IPS-NIHi11 (cell line): ENCODE results near the gene CNIH2.
"Not testable (repeated sequence)": the region's sequence is repeated elsewhere in the genome, so short reads cannot be mapped to it uniquely, and the experiment has no call there.

ENCODE experiments used
- DNase-seq: peaks from one replicate; pipeline ENCODE4 v3.0.0; 2012; ENCODE audit warnings: mixed read lengths, low spot score

The CNIH2 gene

GRCh38 chr11:66277064-66277463 is 911 bp upstream of the CNIH2 start:
- not testable (repeated sequence) for DNase-seq

DNA sequence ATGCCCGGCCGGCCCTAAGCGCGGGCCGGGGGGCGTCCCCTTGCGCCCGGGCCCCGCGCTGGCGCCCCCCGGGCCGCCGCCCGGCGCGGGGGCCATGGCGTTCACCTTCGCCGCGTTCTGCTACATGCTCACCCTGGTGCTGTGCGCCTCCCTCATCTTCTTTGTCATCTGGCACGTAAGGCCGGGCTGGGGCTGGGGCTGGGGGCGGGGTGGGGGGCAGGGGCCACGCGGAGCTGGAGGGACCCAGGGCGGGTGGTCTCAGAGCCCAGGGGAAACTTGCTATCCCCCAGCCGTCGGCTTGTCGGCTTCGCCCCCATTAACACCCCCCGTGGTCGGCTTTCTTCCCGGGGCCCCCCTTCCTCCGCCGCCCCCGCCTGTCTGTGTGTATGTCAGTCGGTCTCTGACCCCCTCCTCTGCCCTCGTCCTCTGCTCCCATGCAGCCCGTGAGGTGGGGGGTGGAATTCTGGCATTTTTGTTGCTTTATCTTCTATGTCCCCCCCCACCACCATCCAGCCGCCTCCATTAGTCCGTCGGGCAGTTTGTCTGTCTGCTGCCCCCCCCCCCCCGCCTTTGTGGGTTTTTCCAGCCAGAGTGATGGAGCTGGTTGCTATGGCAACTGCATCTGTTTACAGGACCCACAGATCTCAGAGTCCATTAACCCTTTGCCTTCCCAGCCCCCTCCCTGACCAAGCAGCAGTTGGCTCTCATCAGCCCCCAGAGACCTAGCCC is 552 bp downstream of the CNIH2 start:
- no peak for DNase-seq

GRCh38 chr11:66279092-66279734 is 1.2 kb downstream of the CNIH2 start:
- no peak for DNase-seq

DNA sequence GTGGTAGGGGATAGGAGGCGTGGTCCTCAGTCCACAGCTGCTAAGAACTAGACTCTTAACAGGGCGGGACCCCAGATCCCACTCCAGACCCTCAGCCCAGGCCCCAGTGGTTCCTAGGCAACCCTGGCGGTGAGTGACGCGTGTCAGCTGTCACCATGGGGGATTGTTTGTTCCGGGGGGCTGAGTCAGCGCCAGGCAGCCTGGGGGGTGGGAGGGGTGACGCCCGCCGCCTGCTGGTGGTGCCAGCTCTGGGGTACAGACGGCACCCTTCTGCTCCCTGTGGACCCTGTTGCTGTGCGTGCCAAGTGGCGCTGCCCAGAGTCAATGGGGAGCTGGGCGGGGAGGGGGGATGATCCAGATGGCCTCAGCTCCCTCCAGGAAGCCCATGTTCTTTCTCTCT is 2.5 kb downstream of the CNIH2 start:
- DNase-seq: no peak

DNA sequence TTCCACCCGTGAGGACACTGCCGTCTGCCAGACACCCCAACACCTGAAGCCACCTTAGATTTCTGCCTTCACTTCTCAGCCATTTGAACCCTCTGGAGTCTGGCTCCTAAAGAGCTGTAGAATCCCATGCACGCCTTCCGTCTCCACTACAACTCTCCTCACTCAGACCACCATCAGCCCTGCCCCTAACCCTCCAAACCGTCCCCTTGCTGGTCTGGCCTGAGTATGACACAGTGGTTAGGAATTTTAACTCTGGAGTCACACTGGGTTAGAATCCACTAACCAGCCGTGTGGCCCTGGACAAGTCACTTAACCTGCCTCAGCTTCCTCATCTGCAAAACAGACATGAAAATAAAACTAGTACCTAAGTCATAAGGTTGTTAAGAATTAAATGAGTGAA is 3.0 kb downstream of the CNIH2 start:
- DNase-seq: no peak

GRCh38 chr11:66281776-66282467 is 3.9 kb downstream of the CNIH2 start:
- no peak for DNase-seq

DNA sequence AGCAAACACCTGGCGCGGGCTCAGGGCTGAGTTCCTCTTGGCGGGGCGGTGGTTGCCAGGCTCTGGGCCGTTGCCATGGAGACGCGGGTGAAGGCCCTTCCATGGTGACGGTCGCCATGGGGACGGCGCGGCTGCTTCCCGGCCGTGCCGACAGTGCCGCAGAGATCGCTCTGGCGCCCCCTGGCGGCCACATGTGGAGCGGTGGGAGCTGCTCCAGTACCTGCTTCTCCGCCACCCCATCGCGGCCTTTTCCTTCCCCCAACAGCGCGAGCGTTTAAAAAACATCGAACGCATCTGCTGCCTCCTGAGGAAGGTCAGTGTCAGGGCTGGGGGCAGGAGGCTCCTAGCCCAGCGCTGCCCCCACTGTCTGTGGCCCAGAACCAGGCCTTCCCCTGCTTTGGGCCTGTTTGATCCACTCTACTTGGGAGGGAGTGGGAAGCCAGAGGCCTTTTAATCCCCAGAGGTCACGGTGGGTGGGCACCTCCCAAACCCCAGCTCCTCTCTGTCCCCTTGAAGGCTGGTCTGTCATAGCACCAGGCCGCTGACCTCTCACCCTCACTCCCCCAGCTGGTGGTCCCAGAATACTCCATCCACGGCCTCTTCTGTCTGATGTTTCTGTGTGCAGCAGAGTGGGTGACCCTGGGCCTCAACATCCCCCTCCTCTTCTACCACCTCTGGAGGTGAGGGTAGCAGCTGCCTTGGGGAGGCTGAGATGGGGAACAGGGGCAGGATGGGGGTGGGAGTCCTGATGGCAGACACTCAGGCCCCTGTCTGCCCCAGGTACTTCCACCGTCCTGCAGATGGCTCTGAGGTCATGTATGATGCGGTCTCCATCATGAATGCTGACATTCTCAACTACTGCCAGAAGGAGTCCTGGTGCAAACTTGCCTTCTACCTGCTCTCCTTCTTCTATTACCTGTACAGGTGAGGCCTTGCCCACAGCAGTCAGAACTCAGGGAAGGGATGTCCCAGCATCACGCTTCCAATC is 4.8 kb downstream of the CNIH2 start:
- peak; percentile 96 for DNase-seq

DNA sequence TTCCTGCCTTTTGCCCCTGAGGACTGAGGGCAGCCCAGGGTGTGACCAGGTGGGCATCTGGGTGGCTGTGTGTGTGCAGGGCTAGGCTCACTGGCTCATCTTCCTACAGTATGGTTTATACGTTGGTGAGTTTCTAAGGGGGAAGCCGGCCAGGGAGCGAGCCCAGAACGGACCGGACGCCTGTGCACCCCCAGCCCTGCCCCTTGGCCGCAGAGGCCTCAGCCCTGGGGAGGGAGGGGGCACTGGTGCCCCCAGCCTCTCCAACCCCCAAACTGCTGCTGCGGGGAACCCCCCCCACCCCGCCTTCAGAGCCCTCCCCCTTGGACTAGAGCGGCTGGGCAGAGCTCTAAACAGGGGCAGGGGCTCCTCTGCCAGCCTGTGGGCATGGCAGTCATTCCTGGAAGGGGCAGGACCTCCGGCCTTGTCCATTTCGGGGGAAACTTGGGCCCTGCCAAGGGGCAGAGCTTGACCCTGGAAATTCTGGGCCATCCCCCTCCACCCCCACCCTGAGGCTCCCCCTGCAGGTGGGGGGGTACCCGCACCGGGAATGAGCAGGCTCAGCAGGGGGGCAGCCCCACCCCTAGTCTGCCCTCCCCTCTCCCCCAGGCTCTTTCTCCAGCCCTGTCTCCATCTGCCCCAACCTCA is 5.6 kb downstream of the CNIH2 start:
- no peak for DNase-seq

DNA sequence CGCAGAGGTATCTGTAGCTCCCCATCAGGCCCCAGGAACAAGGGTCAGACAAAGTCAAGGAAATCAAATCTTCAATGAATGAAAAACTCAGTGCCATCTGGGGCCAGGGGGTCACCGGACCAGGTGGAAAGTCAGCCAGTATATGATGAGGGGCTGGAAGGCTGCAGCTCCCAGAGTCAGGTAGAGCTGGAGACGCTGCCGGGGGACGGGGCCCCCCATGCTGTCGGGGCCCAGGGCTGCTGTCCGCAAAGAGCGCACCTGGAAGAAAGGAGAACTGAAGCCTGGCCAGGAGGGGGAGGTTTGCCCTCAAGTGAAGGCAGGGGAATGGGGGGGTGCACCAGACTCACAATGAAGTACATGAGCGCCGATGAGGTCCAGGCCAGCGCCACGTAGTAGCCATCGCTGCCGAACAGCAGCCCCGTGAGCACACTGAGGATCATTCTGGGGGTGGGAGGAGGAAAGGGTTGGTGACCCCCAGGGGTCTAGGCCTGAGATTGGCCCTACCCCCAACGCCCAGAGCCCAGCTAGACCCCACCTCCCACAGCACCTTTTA is 6.6 kb downstream of the CNIH2 start:
- no peak for DNase-seq

DNA sequence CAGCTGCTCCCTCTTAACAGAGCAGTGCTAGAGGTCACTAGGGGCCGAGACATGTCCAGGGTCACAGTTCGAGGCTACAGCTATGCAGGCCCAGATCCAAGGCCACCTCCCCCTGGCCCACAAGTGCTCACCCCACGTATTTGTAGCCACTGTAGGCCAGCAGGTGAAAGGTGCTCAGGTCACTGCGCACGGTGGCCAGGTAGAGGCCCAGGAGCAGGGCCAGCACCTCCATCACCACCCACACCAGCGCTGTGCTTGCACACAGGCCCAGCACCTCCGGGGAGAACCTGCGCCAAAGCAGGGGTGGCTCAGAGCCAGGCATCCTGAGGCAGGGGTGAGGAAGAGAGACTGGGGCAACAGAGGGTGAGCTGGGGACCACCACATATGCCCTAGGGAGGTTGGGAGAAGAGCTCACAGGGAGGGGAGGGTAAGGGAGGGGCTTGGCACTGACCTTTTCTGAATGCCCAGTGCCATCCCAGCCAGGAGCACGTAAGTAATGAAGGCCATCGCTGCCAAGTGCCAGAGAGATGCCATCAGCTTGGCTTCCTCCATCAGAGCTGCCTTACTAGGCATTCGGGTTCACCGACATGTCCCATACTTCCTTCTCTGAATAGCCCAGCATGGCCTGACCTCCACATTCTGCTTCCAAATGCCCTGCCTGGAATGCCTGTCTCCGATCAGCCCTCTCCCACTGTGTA is 7.4 kb downstream of the CNIH2 start:
- no peak for DNase-seq

GRCh38 chr11:66286699-66287098 is 8.7 kb downstream of the CNIH2 start:
- DNase-seq: no peak

DNA sequence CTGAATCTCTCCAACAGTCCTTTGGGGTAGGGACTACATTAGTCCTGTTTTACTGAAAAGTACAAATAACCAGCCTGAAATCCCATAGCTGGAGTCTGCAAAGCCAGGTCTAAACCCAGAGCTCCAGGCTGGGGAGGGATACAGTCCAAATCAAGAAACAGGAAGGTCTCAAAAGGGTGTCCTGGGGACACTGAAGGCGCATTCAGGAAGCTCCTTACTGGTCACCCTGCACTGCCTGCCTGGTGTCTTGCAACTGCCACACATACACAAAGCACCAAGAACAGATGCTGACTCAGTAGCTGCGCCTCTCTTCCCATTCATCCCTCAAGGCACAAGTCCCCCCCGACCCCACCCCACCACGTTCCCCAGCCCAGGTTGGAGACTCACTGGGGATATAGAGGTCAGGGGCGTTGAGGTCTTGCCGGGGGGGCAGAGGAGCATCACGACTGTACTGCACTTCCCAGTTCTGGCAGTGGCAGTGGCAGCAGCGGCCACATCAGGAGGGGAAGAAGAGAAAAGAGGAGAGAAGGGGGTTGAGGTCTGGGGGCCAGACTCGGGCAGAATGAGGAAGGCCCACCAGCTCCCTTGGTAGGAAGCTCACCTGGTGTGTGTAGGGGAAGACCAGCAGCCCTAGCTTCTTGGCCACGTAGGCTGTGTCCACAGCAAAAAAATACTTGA is 9.4 kb downstream of the CNIH2 start:
- DNase-seq: no peak

GRCh38 chr11:66287889-66288670 is 10.1 kb downstream of the CNIH2 start:
- no peak for DNase-seq

DNA sequence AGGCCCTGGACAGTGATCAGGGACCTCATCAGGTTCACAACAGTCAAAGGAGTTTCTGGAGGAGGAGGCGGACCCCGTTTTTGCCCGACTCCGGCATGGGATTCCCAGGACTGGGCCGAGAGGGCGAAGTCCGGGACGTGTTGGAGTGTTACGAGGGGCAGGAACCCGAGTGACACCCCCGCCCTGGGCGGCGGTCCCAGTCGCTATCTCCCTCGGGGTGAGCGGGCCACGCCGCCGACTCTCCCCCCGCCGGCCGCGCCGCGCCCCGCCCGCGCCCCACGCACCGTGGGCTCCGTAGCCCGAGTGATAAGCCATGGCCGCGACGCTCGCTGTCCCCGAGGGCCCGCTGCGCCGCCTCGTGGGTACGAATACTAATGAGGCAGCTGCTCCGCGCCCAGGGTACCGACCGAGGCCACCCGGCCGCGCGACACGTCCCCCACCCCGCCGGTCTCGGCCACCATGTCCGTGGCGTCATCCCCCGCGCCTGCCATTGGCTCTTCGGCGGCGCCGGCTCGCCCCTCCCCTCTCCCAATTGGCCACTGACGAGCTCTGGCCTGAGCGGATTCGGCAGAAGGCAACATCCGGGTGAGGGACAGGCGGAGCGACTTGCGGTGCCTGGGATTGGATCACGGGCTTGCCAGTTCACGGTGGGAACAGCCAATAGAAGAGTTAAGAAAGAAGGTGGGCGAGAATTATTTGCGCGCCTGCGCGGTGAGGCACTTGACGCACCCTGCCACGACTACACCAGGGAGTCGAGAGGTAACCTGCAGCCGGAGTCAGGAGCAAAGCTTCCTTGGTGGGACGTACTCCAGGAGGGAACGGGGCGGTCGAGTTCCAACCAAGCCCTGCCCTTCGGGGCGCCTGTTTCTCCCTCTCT is 10.9 kb downstream of the CNIH2 start, which contains the start of gene YIF1A:
Gene YIF1A (minus strand): TSS at position 473 of the 877 bp plus-strand sequence. CDS start 158 bp downstream, at position 315.
- DNase-seq: peak; percentile 99

DNA sequence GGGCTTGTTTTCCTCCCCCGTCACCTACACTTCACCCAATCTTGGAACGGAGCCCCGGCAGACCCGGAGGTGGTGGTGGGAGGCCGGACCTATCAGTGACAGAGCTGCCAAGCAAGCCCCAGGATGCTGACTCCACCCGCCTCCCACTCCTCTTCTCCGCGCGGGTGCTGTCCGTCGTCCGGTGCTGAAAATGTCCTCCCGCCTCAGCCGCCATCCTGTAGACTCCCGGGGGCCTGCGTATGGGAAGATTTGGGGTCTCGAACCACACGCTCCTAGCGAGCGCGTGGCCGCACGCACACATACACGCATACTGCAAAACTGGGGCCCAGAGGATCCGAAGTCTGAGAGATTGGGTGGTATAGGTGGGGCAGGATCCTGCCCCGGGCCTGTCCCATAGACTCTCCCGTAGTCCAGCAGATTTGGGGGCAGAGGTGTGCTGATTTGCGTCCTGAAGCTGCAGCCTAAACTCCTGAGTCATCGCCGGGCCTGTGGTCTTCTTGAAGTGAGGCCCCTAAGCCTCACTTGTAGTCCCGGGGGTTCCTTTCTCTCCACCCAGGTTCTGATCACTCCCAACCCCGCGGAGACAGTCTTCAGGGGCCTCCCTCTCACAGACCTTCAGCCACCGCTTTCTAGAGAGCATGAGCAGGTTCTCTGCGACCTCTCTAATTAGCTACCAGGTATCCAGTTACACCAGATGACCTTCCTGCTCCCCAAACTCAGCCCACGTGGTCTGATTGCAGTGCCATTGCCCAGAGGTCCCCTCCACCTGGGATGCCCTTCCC is 11.8 kb downstream of the CNIH2 start:
- DNase-seq: peak; percentile 87

- DNase-seq: no peak
Observed at GRCh38 chr11:66290330-66290621, 12.3 kb downstream of the CNIH2 start.

- DNase-seq: no peak
Observed at GRCh38 chr11:66291303-66291705, 13.3 kb downstream of the CNIH2 start.
